Effector CD8-positive, alpha-beta T cell (primary cell): Measurements from ENCODE around the gene TRAPPC5.

Experiments used
- DNase-seq: peaks from one replicate; lab custom pipeline; 2025; lab: John Stamatoyannopoulos, UW

The TRAPPC5 gene

DNA sequence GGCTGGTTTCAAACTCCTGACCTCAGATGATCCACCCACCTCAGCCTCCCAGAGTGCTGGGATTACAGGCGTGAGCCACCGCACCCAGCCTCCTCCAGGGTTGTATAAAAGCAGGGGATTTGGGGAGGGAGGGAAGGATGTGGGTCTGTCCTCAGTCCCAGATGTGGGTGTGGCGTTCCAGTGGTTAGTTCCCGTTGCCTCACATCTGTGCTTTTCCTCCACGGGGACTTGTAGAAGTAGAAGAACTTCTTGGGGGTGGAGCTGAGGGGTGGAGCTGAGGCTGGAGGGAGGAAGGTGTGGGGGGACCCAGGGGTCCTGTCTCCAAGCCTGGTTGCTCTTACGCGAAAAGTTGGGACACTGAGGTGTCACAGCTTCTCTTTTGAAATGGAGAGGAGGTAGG is 4.3 kb upstream of the TRAPPC5 start:
- no peak for DNase-seq

DNA sequence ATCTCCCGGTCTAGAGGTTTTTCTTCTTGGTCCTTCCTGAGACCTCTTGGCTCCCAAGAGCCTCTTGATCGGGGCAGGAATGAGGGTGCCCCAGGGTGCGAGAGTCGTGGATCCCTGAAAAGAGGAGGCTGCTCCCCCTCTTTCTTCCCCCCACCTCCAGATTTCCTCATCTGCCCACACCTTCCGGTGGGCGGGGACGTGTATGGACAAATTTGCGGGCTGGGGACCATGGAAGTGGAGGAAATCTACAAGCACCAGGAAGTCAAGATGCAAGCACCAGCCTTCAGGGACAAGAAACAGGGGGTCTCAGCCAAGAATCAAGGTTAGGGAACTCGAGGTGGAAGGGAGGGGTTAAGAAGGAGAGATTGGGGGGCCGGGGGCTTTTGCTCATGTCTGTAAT is 3.8 kb upstream of the TRAPPC5 start, which contains the start of gene MCEMP1:
Gene MCEMP1, plus strand, starts transcription at position 237 of the 400 bp plus-strand sequence. Its CDS starts 31 bp downstream, at position 268.
- DNase-seq = no peak

- DNase-seq = no peak
These were observed 2.8 kb upstream of the TRAPPC5 start for GRCh38 chr19:7677669-7678311.

DNA sequence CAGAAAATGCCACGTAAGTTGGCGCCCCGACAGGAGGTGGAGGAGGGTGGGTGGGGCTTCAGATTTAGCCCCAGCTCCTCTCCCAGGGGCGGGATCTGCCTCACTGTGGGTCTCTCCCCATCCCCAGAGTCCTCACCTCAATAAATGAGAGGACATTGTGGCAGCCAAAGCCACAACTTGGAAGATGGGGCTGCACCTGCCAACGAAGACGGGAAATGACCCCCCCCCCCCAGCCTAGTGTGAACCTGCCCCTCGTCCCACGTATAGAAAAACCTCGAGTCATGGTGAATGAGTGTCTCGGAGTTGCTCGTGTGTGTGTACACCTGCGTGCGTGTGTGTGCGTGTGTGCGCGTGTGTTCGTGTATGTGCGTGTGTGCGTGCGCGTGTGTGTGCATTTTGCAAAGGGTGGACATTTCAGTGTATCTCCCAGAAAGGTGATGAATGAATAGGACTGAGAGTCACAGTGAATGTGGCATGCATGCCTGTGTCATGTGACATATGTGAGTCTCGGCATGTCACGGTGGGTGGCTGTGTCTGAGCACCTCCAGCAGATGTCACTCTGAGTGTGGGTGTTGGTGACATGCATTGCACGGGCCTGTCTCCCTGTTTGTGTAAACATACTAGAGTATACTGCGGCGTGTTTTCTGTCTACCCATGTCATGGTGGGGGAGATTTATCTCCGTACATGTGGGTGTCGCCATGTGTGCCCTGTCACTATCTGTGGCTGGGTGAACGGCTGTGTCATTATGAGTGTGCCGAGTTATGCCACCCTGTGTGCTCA is 1.5 kb upstream of the TRAPPC5 start:
- peak; percentile 44 for DNase-seq

DNA sequence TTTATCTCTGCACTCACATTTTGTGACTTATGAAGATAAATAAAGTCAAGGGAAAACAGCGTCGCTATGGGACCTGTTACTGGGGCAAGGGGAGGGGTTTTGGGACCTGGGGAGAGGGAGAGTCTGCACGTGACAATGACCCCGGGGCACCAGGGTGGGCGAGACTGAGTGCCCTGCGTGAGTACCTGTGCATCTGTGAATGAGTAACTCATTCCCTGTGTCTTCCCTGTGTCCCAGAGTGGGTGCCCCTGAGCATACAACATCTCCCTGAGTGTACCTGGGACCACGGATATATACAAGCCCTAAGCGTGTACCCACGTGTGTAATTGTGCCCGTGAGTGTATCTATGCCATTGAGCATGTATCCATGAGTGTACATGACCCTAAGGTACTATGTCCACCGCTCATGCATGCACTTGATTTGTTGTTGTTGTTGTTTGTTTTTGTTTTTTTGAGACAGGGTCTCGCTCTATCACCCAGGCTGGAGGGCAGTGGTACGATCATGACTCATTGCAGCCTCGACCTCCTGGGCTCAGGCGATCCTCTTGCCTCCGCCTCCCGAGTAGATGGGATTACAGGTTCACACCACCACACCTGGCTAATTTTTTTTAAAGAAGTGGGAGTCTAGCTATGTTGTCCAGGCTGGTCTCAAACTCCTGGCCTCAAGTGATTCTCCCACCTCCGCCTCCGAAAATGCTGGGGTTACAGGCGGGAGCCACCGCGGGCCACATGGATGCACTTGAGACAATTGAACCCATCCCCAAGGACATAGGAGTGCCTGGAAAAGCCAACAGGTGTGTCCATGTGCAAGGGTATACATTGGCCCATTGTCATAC is 645 bp upstream of the TRAPPC5 start:
- DNase-seq = no peak

DNA sequence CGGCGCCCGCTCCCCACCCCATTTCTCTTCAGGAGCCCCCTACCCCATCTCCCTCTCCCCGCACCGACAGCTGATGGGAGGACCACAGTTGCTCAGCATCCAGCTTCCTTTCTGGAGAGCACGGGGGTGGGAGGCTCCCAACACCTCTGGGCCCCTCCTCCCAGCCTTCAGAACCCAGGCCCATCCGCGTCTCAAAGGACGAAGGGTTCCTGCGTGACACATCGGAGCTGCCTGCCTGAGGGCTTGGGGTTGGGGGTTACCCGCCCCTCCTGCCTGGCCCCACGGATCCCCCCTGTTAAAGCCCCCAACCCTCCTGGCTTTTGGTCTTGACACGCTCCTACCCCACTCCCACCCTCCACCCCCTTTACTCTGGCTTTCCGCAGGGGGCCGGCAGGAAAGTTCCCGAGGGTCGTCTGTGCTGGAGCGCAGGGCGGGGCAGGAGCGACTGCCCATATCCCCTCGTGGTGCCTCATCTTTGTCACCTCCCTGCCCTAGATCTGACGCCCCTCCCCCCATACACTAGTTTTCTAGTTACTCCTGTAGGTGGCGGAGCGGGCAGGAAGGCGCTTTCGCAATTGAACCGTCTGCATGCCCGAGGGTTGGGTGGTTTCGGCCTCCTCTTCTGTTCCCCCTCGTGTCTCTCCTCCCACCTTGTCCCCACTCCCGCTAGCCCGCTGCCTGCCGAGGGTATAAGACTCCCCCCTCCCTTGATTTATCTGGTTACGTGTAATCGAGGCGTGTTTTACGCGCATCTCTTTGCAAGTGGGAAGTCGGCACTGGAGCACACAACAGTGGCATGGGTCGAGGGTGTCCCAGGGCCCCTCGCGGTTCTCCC is 924 bp downstream of the TRAPPC5 start:
- peak; percentile 71 for DNase-seq

GRCh38 chr19:7682175-7682855 is 1.7 kb downstream of the TRAPPC5 start:
- DNase-seq = no peak

GRCh38 chr19:7685546-7686445 is 5.2 kb downstream of the TRAPPC5 start:
- no peak for DNase-seq

DNA sequence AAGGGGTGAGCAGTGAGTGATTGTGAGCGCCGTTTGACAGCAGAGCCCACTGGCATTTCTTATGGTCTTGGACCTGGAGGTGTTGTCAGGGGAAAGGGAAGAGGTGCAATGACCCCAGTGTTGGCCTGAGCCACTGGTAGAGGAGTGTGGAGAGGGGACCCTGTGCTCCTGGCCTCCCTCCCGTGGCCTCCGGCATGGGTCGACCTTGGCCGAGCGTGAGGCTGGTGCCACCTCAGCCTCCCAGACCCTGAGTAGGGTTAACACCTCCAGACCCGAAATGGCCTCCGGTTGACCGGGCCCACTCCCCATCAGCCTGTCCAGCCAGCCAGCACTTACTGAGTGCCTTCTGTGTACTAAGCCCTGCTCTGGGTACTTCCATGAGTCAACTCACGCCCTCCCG is 6.5 kb downstream of the TRAPPC5 start:
- DNase-seq = no peak

DNA sequence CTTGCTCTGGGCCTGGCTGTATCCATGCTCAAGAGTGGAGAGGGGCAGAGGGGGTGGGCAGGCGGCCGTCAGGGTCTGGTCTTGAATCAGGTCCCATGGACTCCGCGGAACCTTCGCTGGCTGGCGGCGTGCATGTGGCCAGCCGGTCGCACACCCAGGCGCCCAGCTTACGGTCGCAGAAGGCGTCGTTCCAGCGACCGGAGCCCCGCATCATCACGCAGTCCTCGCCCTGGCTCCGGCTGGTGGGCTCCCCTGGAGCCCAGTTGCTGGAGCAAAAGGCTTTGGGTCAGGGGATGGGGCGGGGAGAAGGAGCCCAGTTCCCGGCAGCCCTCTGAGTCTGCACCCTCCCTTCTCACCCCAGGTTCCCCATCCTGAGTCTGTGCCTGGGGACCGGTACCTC is 8.5 kb downstream of the TRAPPC5 start:
- DNase-seq = no peak

DNA sequence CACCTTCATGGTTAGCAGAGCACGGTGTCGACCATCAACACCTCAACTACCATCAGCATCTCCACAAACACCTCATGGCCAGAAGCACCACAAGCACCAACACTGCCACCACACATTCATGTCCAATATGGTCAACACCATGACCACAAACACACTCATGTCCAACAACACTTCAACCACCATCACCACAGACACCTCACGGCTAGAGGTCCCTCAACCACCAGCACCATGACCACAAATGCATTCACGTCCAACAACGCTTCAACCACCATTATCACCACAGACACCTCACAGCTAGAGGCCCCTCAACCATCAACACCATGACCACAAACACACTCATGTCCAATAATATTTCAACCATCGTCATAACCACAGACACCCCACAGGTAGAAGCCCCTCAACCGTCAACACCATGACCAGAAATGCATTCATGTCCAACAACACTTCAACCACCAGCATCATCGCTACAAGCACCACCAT is 10.2 kb downstream of the TRAPPC5 start:
- no peak for DNase-seq

DNA sequence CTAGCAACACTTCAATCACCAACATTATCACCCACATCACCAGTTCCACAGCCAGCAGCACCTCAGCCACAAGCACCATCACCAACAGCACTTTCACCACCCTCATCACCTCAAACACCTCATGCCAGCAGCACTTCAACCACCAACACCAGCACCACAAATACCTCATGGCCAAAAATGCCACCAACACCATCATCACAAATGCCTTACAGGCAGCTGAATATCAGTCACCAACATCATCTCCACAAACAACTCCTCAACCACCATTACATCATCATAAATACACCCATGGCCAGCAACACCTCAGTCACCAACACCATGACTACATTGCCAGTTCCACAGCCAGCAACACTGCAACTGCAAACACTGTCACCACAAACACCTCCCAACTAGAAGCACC is 10.9 kb downstream of the TRAPPC5 start:
- no peak for DNase-seq

GRCh38 chr19:7692417-7693088 is 11.9 kb downstream of the TRAPPC5 start:
- DNase-seq = no peak

- no peak for DNase-seq
These were observed 13.9 kb downstream of the TRAPPC5 start for GRCh38 chr19:7694499-7694898.

- DNase-seq = no peak
These were observed 17.2 kb downstream of the TRAPPC5 start for GRCh38 chr19:7697721-7698287.

GRCh38 chr19:7698583-7698982 is 17.9 kb downstream of the TRAPPC5 start:
- no peak for DNase-seq

DNA sequence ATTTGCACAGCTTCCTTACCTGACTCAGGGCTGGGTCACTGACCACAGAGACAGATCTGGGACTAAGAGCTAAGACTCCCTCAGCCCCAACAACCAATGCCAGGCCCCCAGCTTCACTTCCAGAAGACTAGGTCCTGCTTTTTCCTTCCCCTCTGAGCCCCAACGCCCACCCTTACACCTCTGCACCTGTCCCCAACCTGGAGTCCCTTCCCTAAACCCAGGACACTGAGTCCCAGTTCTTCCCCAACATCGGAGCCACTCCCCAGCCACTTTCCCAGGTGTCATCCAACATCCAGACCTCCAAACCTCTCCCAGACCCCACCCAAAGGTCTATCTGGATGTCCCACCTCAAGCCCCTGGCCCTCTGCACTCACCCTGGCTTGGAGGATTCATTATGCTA is 18.4 kb downstream of the TRAPPC5 start:
- DNase-seq = no peak

- no peak for DNase-seq
These were observed 19.1 kb downstream of the TRAPPC5 start for GRCh38 chr19:7699417-7700401.
